GM18508 (cell line): Measurements from ENCODE around the gene ADAD1.
"Not testable (repeated sequence)": the region's sequence is repeated elsewhere in the genome, so short reads cannot be mapped to it uniquely, and the experiment has no call there.

Experiments
- ATAC-seq: cut with Tn5 transposase; IDR thresholded peaks from one replicate; pipeline ENCODE4 v1.9.1; 2021; ENCODE audit warnings: moderate number of reproducible peaks; ENCODE audit not compliant: insufficient read depth, unreplicated experiment

ADAD1 gene

DNA sequence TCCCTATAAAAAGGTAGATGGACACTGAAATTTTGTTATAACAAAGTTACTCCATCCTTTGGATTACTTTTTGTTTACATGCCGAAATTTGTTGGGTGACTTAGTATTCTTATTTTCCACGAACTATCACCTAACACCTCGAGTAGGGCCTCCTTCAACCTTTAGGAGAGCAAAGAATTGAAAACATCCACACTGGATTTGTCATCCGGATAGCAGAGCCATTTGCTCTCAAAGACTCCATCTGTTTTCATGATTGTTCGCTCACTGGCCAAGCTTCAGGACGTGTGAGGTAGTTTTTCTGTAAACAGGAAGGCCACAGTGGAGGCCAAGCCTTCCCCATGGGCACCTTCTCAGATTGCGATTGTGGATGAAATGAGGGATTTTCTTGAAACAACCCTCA lies at the start of gene ADAD1:
Gene ADAD1 (plus strand): TSS at position 301 of the 400 bp plus-strand sequence. CDS start 1,059 bp downstream, outside the sequence.
- ATAC-seq: no peak

DNA sequence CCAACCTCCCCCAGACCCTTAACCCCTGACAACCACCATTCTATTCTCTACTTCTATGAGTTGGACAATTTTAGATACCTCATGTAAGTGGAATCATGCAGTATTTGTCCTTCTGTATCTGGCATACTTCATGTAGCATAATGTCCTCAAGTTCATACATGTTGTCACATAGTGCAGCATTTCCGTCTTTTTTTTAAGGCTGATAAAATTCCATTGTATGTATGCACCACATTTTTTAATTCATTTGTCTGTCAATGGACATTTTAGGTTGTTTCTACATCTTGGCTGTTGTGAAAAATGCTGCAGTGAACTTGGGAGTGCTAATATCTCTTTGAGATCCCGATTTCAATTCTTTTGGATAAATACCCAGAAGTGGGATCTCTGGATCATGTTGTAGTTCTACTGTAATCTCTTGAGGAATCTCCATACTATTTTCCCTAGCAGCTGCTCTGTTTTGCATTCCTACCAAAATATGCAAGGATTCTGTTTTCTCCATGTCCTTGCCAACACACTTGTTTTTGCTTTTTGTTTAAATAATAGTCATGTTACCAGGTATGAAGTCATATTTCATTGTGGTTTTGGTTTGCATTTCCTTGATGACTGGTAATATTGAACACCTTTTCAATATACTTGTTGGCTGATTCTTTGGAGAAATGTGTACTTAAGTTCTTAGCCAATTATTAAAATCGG lies 48.8 kb upstream of the ADAD1 start:
- no peak for ATAC-seq

DNA sequence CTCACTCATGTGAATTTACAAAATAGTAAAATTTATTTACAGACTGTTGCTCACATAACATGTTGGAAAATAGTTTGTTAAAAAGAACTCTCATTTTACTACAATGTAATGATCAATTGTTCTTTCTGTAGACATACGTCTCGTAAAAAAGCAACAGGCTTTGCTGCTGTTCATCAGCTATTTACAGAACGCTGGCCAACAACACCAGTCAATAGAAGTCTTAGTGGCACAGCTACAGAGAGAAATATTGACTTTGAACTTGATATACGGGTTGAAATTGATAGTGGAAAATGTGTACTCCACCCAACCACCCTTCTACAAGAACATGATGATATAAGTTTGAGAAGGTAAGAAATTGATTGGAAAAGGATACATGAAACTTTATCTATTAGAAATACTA lies 47.6 kb upstream of the ADAD1 start:
- no peak for ATAC-seq

DNA sequence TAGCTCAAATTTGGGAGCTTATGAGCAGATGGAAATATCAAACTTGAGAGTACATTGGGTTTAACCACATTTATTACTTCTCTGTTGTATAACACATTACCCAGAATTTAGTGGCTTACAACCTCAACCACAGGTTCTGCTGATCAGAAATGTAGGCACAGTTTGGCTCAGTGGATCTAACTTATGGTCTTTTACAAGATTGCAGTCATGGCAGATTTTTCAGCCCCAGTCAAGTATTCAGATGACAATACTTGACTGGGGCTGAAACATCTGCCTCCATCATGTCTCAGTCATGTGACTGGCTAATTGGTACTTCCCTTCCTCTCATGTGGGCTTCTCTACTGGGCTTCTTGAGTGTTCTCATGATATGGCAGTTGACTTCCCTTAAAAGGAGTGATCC lies 44.0 kb upstream of the ADAD1 start:
- no peak for ATAC-seq

DNA sequence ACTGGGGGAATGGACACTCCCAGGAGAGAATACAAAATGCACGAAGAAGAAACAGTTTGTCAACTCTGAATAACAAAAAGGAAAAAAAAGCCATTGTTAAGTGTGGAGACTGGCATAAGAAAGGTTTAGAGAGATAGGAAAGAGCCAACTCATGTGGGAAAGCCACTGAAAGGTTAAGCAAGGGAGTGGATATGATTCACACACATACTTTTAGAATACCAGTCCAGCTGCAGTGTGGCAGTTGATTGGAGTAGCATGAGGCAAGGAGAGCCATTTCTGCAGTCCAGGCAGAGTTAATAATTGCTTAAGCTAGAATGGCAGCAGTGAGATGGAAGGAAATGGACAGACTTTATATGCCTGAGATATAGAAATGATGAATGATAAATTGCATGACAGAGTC lies 36.9 kb upstream of the ADAD1 start:
- ATAC-seq: no peak

DNA sequence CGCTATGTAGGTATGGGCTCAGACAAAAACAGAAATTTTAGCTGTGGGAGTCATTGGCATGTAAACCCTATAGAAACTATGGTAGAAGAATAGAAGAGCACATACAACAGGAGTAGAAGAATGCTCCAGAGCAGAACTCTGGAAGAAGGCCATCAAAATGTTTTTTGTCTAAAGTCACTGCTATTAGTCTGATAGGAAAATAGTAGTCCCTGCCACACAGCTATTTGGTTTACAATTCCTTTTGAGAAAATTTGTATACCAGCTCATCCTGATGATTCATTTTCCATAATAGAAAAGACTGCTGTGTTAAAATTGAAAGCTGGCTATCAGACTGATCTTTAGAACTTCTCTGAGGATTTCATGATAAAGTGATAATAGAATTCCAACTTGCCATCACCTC lies 32.8 kb upstream of the ADAD1 start:
- ATAC-seq: no peak

DNA sequence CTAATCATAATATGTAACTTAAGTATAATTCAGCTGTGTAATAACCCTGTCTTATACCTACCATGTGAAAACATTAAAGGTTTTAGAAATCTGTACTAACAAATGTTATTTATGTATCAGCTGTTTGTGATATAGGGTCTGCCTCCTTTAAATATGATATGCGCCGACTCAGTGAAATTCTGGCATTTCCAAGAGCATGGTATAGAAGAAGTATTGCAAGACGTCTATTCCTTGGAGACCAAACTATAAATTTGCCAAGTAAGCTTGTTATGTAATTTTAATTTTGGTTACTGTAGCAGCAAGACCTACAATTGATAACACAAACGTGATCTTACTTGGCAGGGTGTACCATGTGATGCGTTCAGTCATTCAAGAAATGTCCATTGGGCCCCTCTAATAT lies 32.3 kb upstream of the ADAD1 start:
- ATAC-seq: no peak

DNA sequence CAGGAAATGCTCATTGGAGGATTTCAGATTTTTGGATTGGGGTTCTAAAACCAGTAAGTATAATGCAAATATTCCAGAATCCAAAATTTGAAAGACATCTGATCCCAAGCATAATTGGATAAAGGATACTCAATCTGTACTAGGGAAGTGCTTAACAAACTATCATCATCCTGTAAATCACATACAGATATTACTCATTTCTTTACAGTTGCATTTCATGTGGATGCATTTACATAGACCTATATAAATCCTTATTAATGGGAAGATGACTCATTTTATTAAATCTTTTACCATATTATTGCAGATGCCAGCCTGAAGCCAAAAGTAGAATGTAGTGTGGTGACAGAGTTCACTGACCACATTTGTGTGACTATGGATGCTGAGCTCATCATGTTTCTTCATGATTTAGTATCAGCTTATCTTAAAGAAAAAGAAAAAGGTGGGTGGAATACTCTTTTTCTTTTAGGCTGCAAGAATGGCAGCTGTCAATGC lies 22.4 kb upstream of the ADAD1 start:
- no peak for ATAC-seq

DNA sequence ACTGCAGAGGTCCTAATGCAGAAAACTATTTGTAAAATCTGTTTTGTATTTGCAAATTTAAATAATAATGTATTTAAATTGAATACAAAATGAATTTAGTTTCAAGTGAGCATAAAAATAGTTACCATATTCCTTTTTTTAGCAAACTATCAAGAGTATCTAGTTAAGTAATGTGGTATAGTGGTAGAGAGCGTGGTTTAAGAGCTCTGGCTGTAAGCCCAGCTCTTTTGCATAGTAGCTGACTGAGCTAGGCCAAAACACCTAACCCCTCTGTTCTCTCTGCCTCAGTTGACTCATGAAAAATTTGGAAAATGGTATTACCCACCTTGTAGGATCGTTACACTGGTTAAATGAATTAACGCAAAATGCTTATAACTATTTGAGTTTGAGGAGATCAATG lies 18.1 kb upstream of the ADAD1 start:
- no peak for ATAC-seq

DNA sequence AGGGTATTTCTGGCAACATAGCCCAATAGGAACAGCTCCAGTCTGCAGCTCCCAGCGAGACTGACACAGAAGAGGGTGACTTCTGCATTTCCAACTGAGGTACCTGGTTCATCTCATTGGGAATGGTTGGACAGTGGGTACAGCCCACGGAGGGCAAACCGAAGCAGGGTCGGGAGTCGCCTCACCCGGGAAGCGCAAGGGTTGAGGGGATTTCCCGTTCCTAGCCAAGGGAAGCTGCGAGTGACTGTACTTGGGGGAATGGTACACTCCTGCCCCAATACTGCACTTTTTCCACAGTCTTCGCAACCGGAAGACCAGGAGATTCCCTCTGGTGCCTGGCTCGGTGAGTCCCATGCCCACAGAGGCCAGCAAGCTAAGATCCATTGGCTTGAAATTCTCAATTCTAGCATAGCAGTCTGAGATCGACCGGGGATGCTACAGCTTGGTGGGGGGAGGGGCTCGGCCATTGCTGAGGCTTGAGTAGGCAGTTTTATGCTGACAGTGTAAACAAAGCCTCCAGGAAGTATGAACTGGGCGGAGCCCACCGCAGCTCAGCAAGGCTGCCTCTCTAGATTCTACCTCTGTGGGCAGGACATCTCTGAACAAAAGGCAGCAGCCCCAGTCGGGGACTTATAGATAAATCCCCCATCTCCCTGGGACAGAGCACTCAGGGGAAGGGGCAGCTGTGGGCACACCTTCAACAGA lies 14.0 kb upstream of the ADAD1 start:
- ATAC-seq: no peak

DNA sequence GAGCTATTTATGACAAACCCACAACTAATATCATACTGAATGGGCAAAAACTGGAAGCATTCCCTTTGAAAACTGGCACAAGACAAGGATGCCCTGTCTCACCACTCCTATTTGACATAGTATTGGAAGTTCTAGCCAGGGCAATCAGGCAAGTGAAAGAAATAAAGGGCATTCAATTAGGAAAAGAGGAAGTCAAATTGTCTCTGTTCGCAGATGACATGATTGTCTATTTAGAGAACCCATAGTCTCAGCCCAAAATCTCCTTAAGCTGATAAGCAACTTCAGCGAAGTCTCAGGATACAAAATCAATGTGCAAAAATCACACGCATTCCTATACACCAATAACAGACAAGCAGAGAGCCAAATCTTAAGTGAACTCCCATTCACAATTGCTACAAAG lies 10.0 kb upstream of the ADAD1 start:
- ATAC-seq: not testable (repeated sequence)

DNA sequence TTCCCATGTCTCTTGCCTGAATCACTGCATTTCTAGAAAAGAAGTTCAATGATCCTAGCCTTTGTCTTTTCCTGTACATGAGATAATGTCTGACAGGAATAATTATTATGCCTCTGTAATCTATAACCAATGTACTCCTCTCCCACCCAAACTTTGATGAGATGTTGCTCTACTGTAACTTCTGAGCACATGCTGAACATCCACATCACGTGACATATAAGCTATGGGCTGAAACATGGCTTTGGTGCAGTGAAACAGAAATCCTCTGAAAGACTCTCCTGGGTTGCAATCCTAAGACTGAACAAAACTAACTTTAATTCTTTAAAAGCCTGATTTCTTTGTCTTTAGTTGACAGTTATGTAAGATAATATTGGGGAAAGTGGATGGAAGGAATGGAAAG lies 1.5 kb upstream of the ADAD1 start:
- no peak for ATAC-seq

DNA sequence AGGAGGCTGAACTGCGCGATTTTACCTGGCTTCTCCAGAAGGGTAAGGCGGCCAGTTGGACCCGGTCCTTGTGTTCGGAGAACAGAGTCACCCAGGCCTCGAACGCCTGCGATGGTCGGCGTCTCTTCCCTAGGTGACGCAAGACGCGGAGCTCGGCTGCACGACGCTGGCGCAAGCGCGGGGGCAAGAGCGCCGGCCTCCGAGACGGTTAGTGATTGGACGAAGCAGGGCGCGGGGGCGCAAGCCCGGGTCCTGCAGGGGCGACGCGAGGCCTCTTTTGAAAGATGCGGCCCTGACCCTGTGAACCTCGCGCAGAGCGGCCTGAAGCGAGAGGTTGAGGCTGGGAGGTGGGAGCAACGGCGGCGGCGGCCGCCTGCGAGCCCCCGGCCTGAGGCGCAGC lies 428 bp downstream of the ADAD1 start:
- ATAC-seq: no peak

DNA sequence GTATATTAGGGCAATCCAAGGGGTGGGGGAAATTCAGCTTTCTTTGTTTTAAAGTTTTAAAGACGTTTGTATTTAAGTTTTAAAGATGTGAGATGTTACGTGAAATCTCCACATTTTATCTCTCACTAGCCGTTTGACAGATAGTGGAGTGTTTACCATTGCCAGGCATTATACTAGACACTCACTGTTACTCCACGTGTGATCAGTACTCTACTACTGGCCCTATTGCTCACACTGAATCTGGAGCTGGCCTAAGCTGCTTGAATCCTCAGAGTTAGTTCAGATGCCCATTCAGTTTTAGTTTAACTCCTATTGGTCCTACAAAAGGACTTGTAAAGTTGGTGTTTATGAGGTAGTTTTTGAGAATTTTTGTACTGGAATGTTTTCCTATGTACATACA lies 4.5 kb downstream of the ADAD1 start:
- no peak for ATAC-seq

DNA sequence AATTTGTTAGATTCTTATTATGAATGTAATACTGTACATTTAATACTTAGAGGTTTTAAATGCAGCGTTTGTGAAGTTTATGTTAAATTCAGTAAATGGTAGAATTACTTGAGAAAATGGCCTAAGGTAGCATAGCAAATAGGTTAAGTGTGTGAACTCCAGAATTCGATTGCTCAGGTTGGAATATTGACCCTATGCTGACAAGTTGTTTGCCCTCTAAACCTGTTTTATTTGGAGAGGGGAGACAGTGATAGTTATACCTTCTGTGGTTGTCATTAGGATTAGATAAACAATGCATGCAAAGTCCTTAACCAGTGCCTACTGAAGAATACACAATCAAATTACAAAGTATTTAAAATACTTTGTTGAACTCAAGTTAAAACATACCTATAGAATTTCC lies 5.4 kb downstream of the ADAD1 start:
- ATAC-seq: no peak

DNA sequence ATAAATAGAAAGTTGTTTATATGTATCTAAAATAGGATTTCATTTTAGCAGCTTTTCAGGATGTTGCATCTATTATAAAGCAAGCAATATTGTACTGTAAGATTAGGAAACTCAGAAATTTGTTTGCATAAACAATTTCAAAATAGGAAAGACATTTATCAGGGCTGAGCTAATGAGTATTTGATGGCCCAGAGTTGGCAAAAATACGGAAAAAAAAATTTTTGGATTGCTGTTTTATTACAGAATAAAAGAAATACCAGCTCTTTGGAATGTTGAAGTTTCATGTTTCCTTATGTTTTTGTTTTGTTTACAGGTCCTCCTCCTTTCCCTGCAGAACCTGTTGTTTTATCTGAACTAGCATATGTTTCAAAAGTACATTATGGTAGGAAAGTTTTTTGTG lies 14.5 kb downstream of the ADAD1 start:
- ATAC-seq: no peak

DNA sequence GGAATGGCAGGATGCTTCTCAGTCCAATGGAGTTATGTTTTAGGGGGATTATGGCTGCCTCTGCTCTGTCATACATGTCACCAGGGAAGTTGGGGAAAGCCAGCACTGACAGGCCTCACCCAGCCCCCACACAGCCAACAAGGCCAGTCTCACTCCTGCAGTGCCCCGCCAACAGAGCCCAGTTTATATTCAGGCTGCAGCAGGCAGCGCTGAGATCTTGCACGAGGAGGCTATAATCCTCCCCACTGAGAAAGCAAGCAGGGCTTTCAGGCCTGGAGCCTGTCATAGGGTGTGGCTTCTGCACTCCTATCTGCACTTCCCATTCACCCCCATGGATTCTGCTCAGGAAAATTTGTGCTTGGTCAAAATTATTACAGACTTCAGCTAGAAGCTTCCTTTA lies 25.1 kb downstream of the ADAD1 start:
- no peak for ATAC-seq

DNA sequence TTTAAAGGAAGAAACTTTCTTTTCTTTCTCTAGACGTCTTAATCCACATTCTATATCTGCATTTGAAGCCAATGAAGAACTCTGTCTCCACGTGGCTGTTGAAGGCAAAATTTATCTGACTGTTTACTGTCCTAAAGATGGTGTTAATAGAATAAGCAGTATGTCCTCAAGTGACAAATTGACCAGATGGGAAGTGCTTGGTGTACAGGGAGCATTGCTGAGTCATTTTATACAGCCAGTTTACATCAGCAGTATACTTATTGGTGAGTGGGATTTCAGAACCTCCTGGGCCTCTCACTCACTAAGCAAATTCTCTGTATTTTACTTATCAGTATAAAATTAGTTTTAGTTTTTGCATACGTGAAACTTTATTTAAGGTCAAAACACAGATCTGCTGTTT lies 33.7 kb downstream of the ADAD1 start:
- peak; percentile 77 for ATAC-seq

DNA sequence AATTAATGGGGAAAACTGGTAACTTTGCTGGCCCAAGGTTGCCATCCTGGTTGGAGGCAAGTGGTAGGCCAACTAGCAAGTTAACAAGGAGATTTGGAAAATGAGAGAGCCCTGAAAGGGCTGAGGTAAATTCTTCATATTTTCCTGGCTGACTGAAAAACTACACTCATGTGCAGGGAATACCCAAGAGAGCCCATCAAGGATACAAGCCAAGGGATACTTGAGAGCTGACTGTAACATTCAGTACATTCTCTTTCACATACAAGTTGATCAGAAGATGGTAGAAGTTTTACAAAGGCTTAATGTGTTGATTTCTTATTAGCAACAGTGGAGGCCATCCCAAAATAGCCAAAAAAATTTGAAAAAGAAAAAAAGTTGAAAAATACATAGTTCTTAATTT lies 44.4 kb downstream of the ADAD1 start:
- no peak for ATAC-seq

DNA sequence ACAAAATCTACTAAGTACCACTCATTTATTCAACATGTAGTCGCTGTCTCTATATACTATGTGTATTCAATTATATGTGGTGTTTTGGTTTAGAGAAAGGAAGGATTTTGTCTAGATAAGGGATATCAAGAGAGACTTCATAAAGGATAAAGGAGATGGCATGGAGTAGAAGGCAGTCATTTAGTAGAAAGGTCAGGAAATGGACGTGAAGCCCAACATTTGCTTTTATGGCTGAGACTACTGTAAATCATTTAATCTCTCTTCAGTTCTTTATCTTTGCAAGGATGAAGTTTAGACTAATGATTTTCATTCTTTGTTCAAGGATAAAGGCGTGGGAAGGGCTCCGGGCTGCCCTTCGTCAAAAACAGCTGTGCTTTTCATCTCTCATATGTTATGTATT lies 52.5 kb downstream of the ADAD1 start:
- ATAC-seq: no peak

DNA sequence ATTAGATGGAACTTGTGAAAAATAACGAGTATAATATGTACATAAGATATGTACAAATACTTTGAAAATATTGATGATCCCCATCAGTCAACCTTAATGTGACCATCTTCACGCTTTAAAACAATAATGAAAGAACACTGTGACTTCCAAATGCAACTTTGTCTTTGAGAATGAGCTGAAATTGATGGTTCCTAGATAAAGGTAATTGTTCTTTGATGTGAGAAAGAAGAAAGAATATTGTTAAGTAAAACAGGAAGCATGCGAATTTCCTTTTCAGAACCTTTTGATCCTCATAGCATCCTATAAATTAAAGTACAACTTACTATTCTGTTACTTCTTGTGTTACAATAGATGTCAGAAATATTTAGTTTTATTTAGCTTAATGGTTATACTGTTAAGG lies 55.5 kb downstream of the ADAD1 start:
- ATAC-seq: no peak

DNA sequence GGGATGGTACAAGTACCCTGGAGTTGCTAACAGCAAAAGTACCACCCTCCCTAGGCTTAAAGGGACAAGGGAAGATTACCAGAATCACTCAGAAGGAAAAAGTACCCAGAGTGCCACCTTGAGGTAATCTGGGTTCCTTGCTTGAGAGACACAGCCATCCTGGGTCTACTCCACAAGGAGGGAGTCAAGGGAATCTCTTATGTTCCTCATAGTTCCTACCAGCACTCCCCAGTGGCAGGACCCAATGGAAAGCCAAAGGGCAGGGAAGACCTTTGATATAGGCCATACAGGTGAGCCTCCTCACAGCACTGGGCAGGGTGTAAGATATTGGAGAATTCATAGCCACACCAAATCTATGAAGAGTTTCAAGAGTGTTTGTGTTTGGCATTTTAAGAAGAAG lies 72.0 kb downstream of the ADAD1 start:
- ATAC-seq: no peak
